Embryonic facial prominence (tissue), 1 donor: ENCODE data around the gene MST1.

Experiments used
- DNase-seq: peaks from one replicate; pipeline ENCODE4 v3.0.0-alpha.2; 2016; ENCODE audit errors: extremely low spot score

The MST1 gene

GRCh38 chr3:49656541-49657112, 32.6 kb downstream of the MST1 start:
- DNase-seq, result no peak

GRCh38 chr3:49655731-49656285, 33.5 kb downstream of the MST1 start:
- DNase-seq, result no peak

- DNase-seq, result no peak
Measured at GRCh38 chr3:49654955-49655556, 34.2 kb downstream of the MST1 start.

GRCh38 chr3:49654176-49654825, 35.0 kb downstream of the MST1 start:
- DNase-seq, result no peak

GRCh38 chr3:49653621-49654020, 35.7 kb downstream of the MST1 start:
- DNase-seq, result no peak

- DNase-seq, result no peak
Measured at GRCh38 chr3:49652903-49653415, 36.3 kb downstream of the MST1 start.

GRCh38 chr3:49652218-49652902, 36.9 kb downstream of the MST1 start:
- no peak for DNase-seq

GRCh38 chr3:49650637-49651036, 38.6 kb downstream of the MST1 start:
- no peak for DNase-seq

GRCh38 chr3:49650177-49650576, 39.1 kb downstream of the MST1 start:
- no peak for DNase-seq

GRCh38 chr3:49649576-49649975, 39.7 kb downstream of the MST1 start:
- DNase-seq, result no peak

GRCh38 chr3:49648354-49649019, 40.8 kb downstream of the MST1 start:
- DNase-seq, result no peak

GRCh38 chr3:49647741-49648140, 41.5 kb downstream of the MST1 start:
- no peak for DNase-seq

GRCh38 chr3:49646236-49646635, 43.0 kb downstream of the MST1 start:
- DNase-seq, result no peak

- DNase-seq, result no peak
Measured at GRCh38 chr3:49644684-49645083, 44.6 kb downstream of the MST1 start.

- no peak for DNase-seq
Measured at GRCh38 chr3:49642708-49643145, 46.5 kb downstream of the MST1 start.

GRCh38 chr3:49641921-49642707, 47.2 kb downstream of the MST1 start:
- no peak for DNase-seq

- DNase-seq, result no peak
Measured at GRCh38 chr3:49641292-49641691, 48.0 kb downstream of the MST1 start.

- no peak for DNase-seq
Measured at GRCh38 chr3:49639551-49639950, 49.7 kb downstream of the MST1 start.

GRCh38 chr3:49638445-49638844, 50.8 kb downstream of the MST1 start:
- DNase-seq, result no peak

GRCh38 chr3:49636883-49637609, 52.2 kb downstream of the MST1 start:
- DNase-seq, result no peak
